Psoas muscle (tissue), 8 donors: ENCODE measurements around the gene LRAT. TPM values are rescaled to one million over a fixed set of nuclear protein-coding genes. Genes with fewer than 3 reads are reported as not detected.

Source experiments
- ATAC-seq, 4 donors: fragments of 200-7000 bp; cut with Tn5 transposase; one replicate each; pipeline ENCODE4 v1.9.1; 2020; ENCODE audit warnings: moderate library complexity in 3 of 4, mild to moderate bottlenecking in 2 of 4
- DNase-seq, 2 donors: peaks; one replicate each; pipeline ENCODE4 v3.0.0-alpha.2; 2020
- H3K27ac ChIP-seq: fragments of 200-600 bp; one replicate; pipeline ENCODE4 v1.8.0; 2022
- H3K27me3 ChIP-seq, 3 donors: fragments of 200-600 bp in 1 of 3; one replicate each; pipeline versions ENCODE4 v1.6.1 to v1.8.0; 2013 to 2022; ENCODE audit warnings: low read length in 2 of 3, mild to moderate bottlenecking in 2 of 3, moderate library complexity in 1 of 3; ENCODE audit not compliant: insufficient read depth in 3 of 3
- H3K36me3 ChIP-seq, 2 donors: fragments of 200-600 bp in 1 of 2; one replicate each; pipeline versions ENCODE4 v1.6.1 to v1.8.0; 2013 to 2022; ENCODE audit warnings: low read depth in 1 of 2, mild to moderate bottlenecking in 1 of 2, moderate library complexity in 1 of 2; ENCODE audit not compliant: insufficient read depth in 1 of 2
- H3K4me1 ChIP-seq: fragments of 200-600 bp; one replicate; pipeline ENCODE4 v1.8.0; 2022
- H3K4me3 ChIP-seq: fragments of 200-600 bp; one replicate; pipeline ENCODE4 v1.8.0; 2022; ENCODE audit warnings: mild to moderate bottlenecking
- H3K9me3 ChIP-seq: fragments of 200-600 bp; one replicate; pipeline ENCODE4 v1.8.0; 2022
- WGBS, 3 donors: extraction: QIAGEN DNeasy Blood & Tissue Kit; methylation state at CpG; one replicate each; pipeline versions ENCODE4 v1.1.6 to v1.1.7; 2013; 5-methylcytosine and 5-hydroxymethylcytosine counted together
- intact Hi-C, 2 donors: fragments of 100-400 bp; cut with DNase I; formaldehyde crosslinking; loops; one replicate each; pipeline versions ENCODE4 v1.11.0 to v1.14.2; 2022
- polyA plus RNA-seq, 3 donors: library from polyadenylated mRNA; stranded (reverse); fragments of 200-250 nt; gene quantifications; one replicate each; pipeline ENCODE4 v1.2.3, GENCODE V29; 2013
- total RNA-seq, 4 donors: library from RNA; stranded (reverse); fragmentation: NEBNext Ultra II Directional in 2 of 4; extraction: Animal tissue kit (Norgen Biotek cat#: 25700) in 2 of 4; gene quantifications; one replicate each; pipeline versions ENCODE4 v1.2.1 to v1.2.4, GENCODE V29; 2021 to 2023
- TF ChIP-seq, protein P1 (sequence below): fragments of 200-600 bp; IDR thresholded peaks from one replicate; pipeline ENCODE4 v1.8.0; 2022; ENCODE audit warnings: antibody characterized with exemption
- donor health status: healthy with polysubstance abuse.
- donor health status: DM: no; HTN: no; CAD: no; lungs with moderate emphysema.
- donor health status: Bipolar disorder and iron deficiency.
- donor health status: healthy.
- donor health status: DM: yes; HTN: yes; CAD: no.
- donor health status: DM: no; HTN: no; CAD: no.
- donor health status: DM: no; HTN: no; CAD: no.
- donor health status: DM: yes; HTN: yes; CAD: no.

The LRAT gene
- total and polyA plus RNA-seq, 7 donors, result 0.01 to 0.05 TPM; not detected in 5

DNA sequence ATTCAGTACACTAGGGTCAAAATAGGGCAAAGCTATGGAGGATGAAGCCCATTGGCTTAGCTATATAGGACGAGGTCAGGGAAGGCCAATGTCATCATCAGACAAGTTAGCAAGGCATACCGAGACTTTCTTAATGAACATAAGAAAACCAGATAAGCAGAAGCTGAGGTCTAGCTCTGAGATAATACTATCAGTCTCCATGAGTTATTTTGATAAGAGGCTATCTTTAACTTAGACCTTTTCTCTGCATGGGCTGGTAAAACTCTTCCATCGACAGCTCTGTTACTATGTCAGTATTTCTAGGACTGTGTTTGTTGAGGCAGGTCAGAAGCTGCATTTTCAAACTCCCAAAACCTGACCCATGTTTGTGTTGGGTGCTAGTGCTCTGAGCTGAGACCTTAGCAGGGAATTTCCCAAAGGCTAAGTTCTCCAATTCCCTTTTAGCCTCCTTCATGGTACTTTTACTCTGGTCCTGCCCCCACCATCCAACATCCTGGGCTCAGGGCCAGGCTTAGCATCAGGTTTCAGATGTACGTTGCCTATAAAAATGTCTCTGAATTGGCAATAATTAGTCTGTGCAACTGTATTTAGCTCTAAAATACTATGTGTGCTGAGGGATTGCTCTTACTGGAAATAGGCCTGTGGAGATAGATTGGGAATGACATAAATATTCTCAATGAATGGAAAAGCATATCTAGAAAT lies 29.3 kb upstream of the LRAT start:
- DNase-seq (no peak), ATAC-seq (no peak)
- intact Hi-C loops, result no loop called here
- no peaks in the 10 kb centered on the region for H3K36me3 ChIP-seq
- no peaks in the 10 kb centered on the region for H3K27me3 ChIP-seq
- no peaks in the 10 kb centered on the region for H3K9me3 ChIP-seq
- H3K27ac ChIP-seq, result no peak overlapping the region
- WGBS, 3 donors, result 54 to 64% (median 60%) methylated on average over 4 of the region's 4 CpGs
- TF ChIP-seq, protein P1, sequence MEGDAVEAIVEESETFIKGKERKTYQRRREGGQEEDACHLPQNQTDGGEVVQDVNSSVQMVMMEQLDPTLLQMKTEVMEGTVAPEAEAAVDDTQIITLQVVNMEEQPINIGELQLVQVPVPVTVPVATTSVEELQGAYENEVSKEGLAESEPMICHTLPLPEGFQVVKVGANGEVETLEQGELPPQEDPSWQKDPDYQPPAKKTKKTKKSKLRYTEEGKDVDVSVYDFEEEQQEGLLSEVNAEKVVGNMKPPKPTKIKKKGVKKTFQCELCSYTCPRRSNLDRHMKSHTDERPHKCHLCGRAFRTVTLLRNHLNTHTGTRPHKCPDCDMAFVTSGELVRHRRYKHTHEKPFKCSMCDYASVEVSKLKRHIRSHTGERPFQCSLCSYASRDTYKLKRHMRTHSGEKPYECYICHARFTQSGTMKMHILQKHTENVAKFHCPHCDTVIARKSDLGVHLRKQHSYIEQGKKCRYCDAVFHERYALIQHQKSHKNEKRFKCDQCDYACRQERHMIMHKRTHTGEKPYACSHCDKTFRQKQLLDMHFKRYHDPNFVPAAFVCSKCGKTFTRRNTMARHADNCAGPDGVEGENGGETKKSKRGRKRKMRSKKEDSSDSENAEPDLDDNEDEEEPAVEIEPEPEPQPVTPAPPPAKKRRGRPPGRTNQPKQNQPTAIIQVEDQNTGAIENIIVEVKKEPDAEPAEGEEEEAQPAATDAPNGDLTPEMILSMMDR, result no peak
- H3K4me3 ChIP-seq, result no peak overlapping the region
- H3K4me1 ChIP-seq, result no peaks in the 10 kb centered on the region

- intact Hi-C loops, result no loop called here
- Histone ChIP-seq H3K27ac (no peak overlapping the region), H3K4me3 (no peak overlapping the region), H3K4me1 (no peaks in the 10 kb centered on the region), H3K27me3 (no peaks in the 10 kb centered on the region), H3K9me3 (no peaks in the 10 kb centered on the region), H3K36me3 (no peaks in the 10 kb centered on the region)
- TF ChIP-seq, protein P1, result no peak
- WGBS, 3 donors, result 79 to 87% (median 81%) methylated on average over 4 of the region's 4 CpGs
- no peak for ATAC-seq
- DNase-seq, result no peak
These were observed 24.7 kb upstream of the LRAT start for GRCh38 chr4:154719087-154719486.

- Histone ChIP-seq H3K36me3 (no peaks in the 10 kb centered on the region), H3K27me3 (no peaks in the 10 kb centered on the region), H3K9me3 (no peaks in the 10 kb centered on the region), H3K4me1 (no peaks in the 10 kb centered on the region), H3K4me3 (no peak overlapping the region), H3K27ac (no peak overlapping the region)
- WGBS, 3 donors, result 65 to 74% (median 67%) methylated on average over 2 of the region's 2 CpGs
- DNase-seq (no peak), ATAC-seq (no peak)
- TF ChIP-seq, protein P1, result no peak
- intact Hi-C loops, result no loop called here
These were observed 23.7 kb upstream of the LRAT start for GRCh38 chr4:154720123-154720522.

DNA sequence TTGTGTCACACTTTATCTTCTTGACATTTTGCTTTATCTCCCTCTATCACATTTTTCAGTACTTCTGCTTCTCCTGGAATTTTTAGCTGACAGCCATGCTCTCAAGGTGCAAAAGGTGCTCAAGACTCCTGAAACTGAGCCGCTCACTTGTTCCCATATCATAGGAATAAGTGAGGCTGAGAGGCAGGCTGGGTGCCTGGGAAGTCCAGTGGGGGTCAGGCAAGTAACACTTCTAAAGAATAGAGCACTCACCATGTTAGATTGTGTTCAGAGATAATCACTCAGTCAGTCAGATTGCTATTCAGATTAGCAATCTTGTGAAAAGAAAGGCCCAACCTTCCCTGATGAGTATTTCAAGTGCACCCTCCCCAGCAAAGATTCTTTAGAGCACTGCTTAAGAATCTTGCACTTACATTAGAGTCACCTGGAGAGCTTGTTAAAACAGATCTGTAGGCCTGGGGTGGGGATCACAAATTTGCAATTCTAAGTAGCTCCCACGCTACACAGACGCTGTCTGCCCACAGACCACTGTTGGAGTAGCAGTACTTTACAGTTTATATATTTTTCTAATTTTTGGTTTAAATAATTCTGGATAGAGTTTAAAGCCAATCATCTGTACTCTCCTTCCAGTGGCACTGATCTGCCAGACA lies 23.1 kb upstream of the LRAT start:
- no peaks in the 10 kb centered on the region for H3K4me1 ChIP-seq
- WGBS, 3 donors, result 71 to 79% (median 75%) methylated on average over 3 of the region's 3 CpGs
- H3K4me3 ChIP-seq, result no peak overlapping the region
- intact Hi-C loops, result no loop called here
- H3K36me3 ChIP-seq, result no peaks in the 10 kb centered on the region
- H3K27me3 ChIP-seq, result no peaks in the 10 kb centered on the region
- ATAC-seq, result no peak
- no peak overlapping the region for H3K27ac ChIP-seq
- no peaks in the 10 kb centered on the region for H3K9me3 ChIP-seq
- TF ChIP-seq, protein P1, result no peak
- no peak for DNase-seq
